PC-9 (cell line): ENCODE measurements around the gene STX8. TPM values are rescaled to one million over a fixed set of nuclear protein-coding genes. Genes with fewer than 3 reads are reported as not detected.

Source experiments
- BruUV-seq: library from RNA; stranded (reverse); fragments of 400-500 nt; replicated peaks from 2 replicates; lab custom pipeline; 2021; lab: Mats Ljungman, UMichigan
- CTCF ChIA-PET: fragments of 300-600 bp; sonication (Branson Sonifier 250); formaldehyde crosslinking; loops from one replicate; lab custom pipeline; 2022; ENCODE audit warnings: antibody characterized with exemption; lab: Charles Lee
- POLR2A ChIA-PET: fragments of 300-600 bp; sonication (Branson Sonifier 250); formaldehyde crosslinking; loops from one replicate; lab custom pipeline; 2022; ENCODE audit warnings: antibody characterized with exemption; ENCODE audit not compliant: unreplicated experiment; lab: Charles Lee
- DNase-seq, 2 experiments: peaks; one replicate each; pipeline versions ENCODE4 v3.0.0 to v3.0.0-alpha.2; 2015 to 2022; ENCODE audit warnings: mixed read lengths in 1 of 2
- H2AFZ ChIP-seq: fragments of 200-600 bp; sonication (generic); 2 replicates; pipeline ENCODE4 v1.8.1; 2017; ENCODE audit warnings: antibody characterized with exemption
- H3F3A ChIP-seq: fragments of 200-600 bp; sonication (generic); 2 replicates; pipeline ENCODE4 v1.8.1; 2017; ENCODE audit warnings: antibody characterized with exemption, mild to moderate bottlenecking, low read depth; ENCODE audit not compliant: insufficient read depth
- H3K27ac ChIP-seq: fragments of 200-600 bp; sonication (generic); 2 replicates; pipeline ENCODE4 v1.6.1; 2016; ENCODE audit warnings: mixed run types
- H3K27me3 ChIP-seq: fragments of 200-600 bp; sonication (generic); 2 replicates; pipeline ENCODE4 v1.6.1; 2016; ENCODE audit warnings: low read depth, mixed run types; ENCODE audit not compliant: insufficient read depth
- H3K36me3 ChIP-seq: fragments of 200-600 bp; sonication (generic); 2 replicates; pipeline ENCODE4 v1.6.1; 2016; ENCODE audit warnings: low read depth, mixed run types
- H3K4me1 ChIP-seq: fragments of 200-600 bp; sonication (generic); replicated peaks from 2 replicates; pipeline ENCODE4 v1.6.1; 2016; ENCODE audit warnings: mixed run types; ENCODE audit not compliant: insufficient read depth
- H3K4me2 ChIP-seq: fragments of 200-600 bp; sonication (generic); 2 replicates; pipeline ENCODE4 v1.6.1; 2017; ENCODE audit warnings: mixed run types
- H3K4me3 ChIP-seq: fragments of 200-600 bp; sonication (generic); 2 replicates; pipeline ENCODE4 v1.6.1; 2016; ENCODE audit warnings: mixed run types
- H3K79me2 ChIP-seq: fragments of 200-600 bp; sonication (generic); 2 replicates; pipeline ENCODE4 v1.6.1; 2017; ENCODE audit warnings: low read depth, mixed run types
- H3K9me2 ChIP-seq: fragments of 200-600 bp; sonication (generic); 2 replicates; pipeline ENCODE4 v1.8.1; 2017; ENCODE audit warnings: mild to moderate bottlenecking; ENCODE audit not compliant: insufficient read depth
- H3K9me3 ChIP-seq: fragments of 200-600 bp; sonication (generic); 2 replicates; pipeline ENCODE4 v1.8.1; 2016; ENCODE audit warnings: low read depth; ENCODE audit not compliant: insufficient read depth
- H4K20me1 ChIP-seq: fragments of 200-600 bp; sonication (generic); 2 replicates; pipeline ENCODE4 v1.8.1; 2017; ENCODE audit not compliant: insufficient read depth
- EZH2 ChIP-seq: fragments of 200-600 bp; sonication (generic); IDR thresholded peaks from 2 replicates; pipeline ENCODE4 v1.8.0; 2017; ENCODE audit warnings: antibody characterized with exemption, low read depth
- intact Hi-C: fragments of 100-400 bp; cut with micrococcal nuclease; formaldehyde crosslinking; loops from one replicate; pipeline ENCODE4 v1.10.0; 2022; ENCODE audit not compliant: unreplicated experiment
- total RNA-seq: library from RNA; stranded (reverse); gene quantifications from 2 replicates; pipeline ENCODE4 v1.2.3, GENCODE V29; 2021
- TF ChIP-seq, protein P1 (sequence below): fragments of 200-600 bp; sonication (generic); conservative IDR thresholded peaks from 2 replicates; pipeline ENCODE4 v1.6.1; 2017; ENCODE audit warnings: mixed run types, antibody characterized with exemption, mild to moderate bottlenecking, moderate library complexity

STX8 gene
- total RNA-seq, 1 experiment from 2014 or later = 60.6 TPM

GRCh38 chr17:9334536-9335446, 240.8 kb downstream of the STX8 start:
- TF ChIP-seq, protein P1, sequence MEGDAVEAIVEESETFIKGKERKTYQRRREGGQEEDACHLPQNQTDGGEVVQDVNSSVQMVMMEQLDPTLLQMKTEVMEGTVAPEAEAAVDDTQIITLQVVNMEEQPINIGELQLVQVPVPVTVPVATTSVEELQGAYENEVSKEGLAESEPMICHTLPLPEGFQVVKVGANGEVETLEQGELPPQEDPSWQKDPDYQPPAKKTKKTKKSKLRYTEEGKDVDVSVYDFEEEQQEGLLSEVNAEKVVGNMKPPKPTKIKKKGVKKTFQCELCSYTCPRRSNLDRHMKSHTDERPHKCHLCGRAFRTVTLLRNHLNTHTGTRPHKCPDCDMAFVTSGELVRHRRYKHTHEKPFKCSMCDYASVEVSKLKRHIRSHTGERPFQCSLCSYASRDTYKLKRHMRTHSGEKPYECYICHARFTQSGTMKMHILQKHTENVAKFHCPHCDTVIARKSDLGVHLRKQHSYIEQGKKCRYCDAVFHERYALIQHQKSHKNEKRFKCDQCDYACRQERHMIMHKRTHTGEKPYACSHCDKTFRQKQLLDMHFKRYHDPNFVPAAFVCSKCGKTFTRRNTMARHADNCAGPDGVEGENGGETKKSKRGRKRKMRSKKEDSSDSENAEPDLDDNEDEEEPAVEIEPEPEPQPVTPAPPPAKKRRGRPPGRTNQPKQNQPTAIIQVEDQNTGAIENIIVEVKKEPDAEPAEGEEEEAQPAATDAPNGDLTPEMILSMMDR = no peak
- TF ChIP-seq EZH2 = no peak
- ChIA-PET POLR2A (no interaction called here), CTCF (no interaction called here)
- no peaks in the 10 kb centered on the region for H3F3A ChIP-seq
- H3K4me3 ChIP-seq = no peak overlapping the region
- intact Hi-C loops = no loop called here
- no peaks in the 10 kb centered on the region for H3K36me3 ChIP-seq
- H3K79me2 ChIP-seq = no peaks in the 10 kb centered on the region
- peak in 1 of 2 experiments; percentile 34 for DNase-seq
- H3K4me1 ChIP-seq = no peaks in the 10 kb centered on the region
- peaks cover 6% of the 10 kb centered on the region; the same call in 1 of the 2 replicates for H3K9me3 ChIP-seq
- no peaks in the 10 kb centered on the region for H4K20me1 ChIP-seq
- H3K9me2 ChIP-seq = no peaks in the 10 kb centered on the region
- no peak overlapping the region for H3K27ac ChIP-seq
- BruUV-seq = no TSS peak
- no peak overlapping the region for H3K4me2 ChIP-seq
- no peaks in the 10 kb centered on the region for H3K27me3 ChIP-seq
- H2AFZ ChIP-seq = no peak overlapping the region

DNA sequence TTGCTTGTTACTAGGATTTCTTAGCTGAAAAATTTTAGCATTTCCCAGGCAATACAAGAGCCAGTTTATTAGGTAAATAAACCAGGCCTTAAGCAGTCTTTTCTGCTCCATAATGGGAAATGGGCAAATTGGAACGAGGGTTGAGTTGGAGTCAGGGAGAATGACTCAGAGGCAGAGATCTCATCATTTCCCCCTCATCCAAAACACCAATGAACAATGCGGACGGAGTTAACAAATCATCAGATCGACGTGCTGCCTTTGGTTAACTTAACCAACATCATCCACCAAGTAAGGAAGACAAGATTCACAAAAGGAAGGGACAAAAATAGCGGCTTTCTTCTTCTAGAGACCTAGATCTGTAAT, 243.5 kb downstream of the STX8 start:
- Histone ChIP-seq H3K27ac (no peak overlapping the region), H3F3A (no peaks in the 10 kb centered on the region), H4K20me1 (no peaks in the 10 kb centered on the region), H3K4me2 (no peak overlapping the region), H2AFZ (no peak overlapping the region), H3K9me3 (peaks cover 6% of the 10 kb centered on the region; the same call in 1 of the 2 replicates), H3K9me2 (no peaks in the 10 kb centered on the region), H3K27me3 (no peaks in the 10 kb centered on the region), H3K36me3 (no peaks in the 10 kb centered on the region), H3K79me2 (no peaks in the 10 kb centered on the region), H3K4me1 (no peaks in the 10 kb centered on the region), H3K4me3 (no peak overlapping the region)
- no peak for DNase-seq
- ChIA-PET POLR2A (no interaction called here), CTCF (no interaction called here)
- TF ChIP-seq, protein P1 = no peak
- TF ChIP-seq EZH2 = no peak
- BruUV-seq = no TSS peak
- intact Hi-C loops = no loop called here

DNA sequence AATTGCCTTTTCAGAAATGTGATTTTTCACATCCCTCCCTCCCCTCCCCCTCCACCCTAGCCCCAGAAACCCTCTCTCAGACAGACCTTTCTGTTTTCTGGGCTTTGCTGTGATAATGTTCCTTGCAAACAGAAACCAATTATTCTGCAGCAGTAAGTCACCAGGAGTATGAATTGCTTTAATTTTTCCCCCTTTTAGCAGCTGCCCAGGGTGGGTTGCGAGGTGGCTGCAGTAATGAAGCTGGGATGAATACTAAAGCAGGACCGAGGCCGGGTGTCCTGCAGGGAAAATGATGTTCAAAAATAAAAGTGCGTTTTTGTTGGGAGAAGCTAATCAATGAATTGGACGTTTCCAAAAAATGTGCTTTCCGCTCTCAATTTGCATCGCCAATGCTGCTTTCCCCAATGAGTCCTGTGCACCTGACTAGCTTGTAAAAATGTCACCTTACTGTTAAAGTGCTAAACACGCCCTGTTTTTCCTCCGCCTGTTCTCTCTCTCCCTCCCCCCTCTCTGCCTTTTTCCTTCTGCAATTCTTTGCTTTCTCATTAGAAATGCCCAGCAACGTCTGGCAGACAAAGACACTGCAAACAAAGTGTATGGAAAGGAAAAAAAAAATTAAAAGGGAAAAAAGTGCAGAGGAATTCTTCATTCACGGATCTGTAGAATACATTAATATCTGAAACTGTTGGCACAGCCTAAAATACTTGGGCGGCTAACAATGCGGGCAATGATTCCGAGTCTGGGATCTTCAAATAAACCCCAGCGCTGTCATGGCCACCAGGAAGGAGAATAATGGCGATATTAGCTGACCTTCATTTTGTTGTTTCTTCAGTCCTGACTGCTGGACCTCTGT, 244.1 kb downstream of the STX8 start:
- Histone ChIP-seq H3K4me1 (no peaks in the 10 kb centered on the region), H3K9me2 (no peaks in the 10 kb centered on the region), H3K4me2 (no peak overlapping the region), H3K27ac (no peak overlapping the region), H2AFZ (no peak overlapping the region), H3F3A (no peaks in the 10 kb centered on the region), H4K20me1 (no peaks in the 10 kb centered on the region), H3K79me2 (no peaks in the 10 kb centered on the region), H3K9me3 (peaks cover 6% of the 10 kb centered on the region; the same call in 1 of the 2 replicates), H3K4me3 (no peak overlapping the region), H3K27me3 (no peaks in the 10 kb centered on the region), H3K36me3 (no peaks in the 10 kb centered on the region)
- CTCF ChIA-PET = no interaction called here
- intact Hi-C loops = no loop called here
- POLR2A ChIA-PET = no interaction called here
- TF ChIP-seq, protein P1 = no peak
- no peak for TF ChIP-seq EZH2
- DNase-seq = no peak
- no TSS peak for BruUV-seq
